IMR-90 (cell line): ENCODE results near the gene ZNFX1. TPM values are rescaled to one million over a fixed set of nuclear protein-coding genes. Genes with fewer than 3 reads are reported as not detected.

ENCODE experiments used
- ATAC-seq: fragments of 200-7000 bp; cut with Tn5 transposase; 2 replicates; pipeline ENCODE4 v1.9.1; 2020; ENCODE audit warnings: low read depth, mild to moderate bottlenecking, moderate library complexity
- BruUV-seq: library from RNA; stranded (reverse); fragments of 400-500 nt; replicated peaks from 2 replicates; lab custom pipeline; 2021; lab: Mats Ljungman, UMichigan
- CTCF ChIA-PET: fragments of 300-600 bp; formaldehyde crosslinking; extraction: SDS; loops from one replicate; lab custom pipeline; 2021; ENCODE audit warnings: antibody characterized with exemption; lab: Yijun Ruan, JAX
- POLR2A ChIA-PET: fragments of 300-600 bp; sonication (Branson Sonifier 250); formaldehyde crosslinking; loops from one replicate; lab custom pipeline; 2022; ENCODE audit warnings: antibody characterized with exemption; ENCODE audit not compliant: unreplicated experiment; lab: Charles Lee
- DNase-seq: peaks from one replicate; pipeline ENCODE4 v3.0.0; 2013
- H2AFZ ChIP-seq: replicated peaks from 2 replicates; pipeline ENCODE3; 2013; ENCODE audit warnings: low read length, mild to moderate bottlenecking; ENCODE audit not compliant: poor library complexity
- H2AK5ac ChIP-seq: 2 replicates; pipeline ENCODE4 v1.6.1; 2013; ENCODE audit warnings: low read depth, low read length, inconsistent platforms
- H2AK9ac ChIP-seq: replicated peaks from 2 replicates; pipeline ENCODE3; 2013; ENCODE audit warnings: mild to moderate bottlenecking, low read depth, low read length, moderate library complexity; ENCODE audit not compliant: poor library complexity
- H2BK120ac ChIP-seq: 2 replicates; pipeline ENCODE4 v1.6.1; 2013; ENCODE audit warnings: low read depth, low read length, inconsistent platforms
- H2BK15ac ChIP-seq: 3 replicates; pipeline ENCODE4 v1.6.1; 2013; ENCODE audit warnings: low read depth, low read length, inconsistent platforms
- H2BK20ac ChIP-seq: 2 replicates; pipeline ENCODE4 v1.6.1; 2013; ENCODE audit warnings: low read depth, mild to moderate bottlenecking, inconsistent platforms, low read length, moderate library complexity
- H2BK5ac ChIP-seq: 2 replicates; pipeline ENCODE4 v1.6.1; 2013; ENCODE audit warnings: mild to moderate bottlenecking, low read depth, low read length, inconsistent platforms; ENCODE audit not compliant: poor library complexity, severe bottlenecking
- H3K14ac ChIP-seq: replicated peaks from 2 replicates; pipeline ENCODE4 v1.6.1; 2013; ENCODE audit warnings: low read depth, low read length, inconsistent platforms
- H3K18ac ChIP-seq: 2 replicates; pipeline ENCODE4 v1.6.1; 2013; ENCODE audit warnings: low read depth, low read length, control low read depth
- H3K23ac ChIP-seq: 2 replicates; pipeline ENCODE4 v1.6.1; 2013; ENCODE audit warnings: low read depth, low read length, inconsistent platforms
- H3K27ac ChIP-seq: 2 replicates; pipeline ENCODE4 v1.5.1; 2013; ENCODE audit warnings: mild to moderate bottlenecking, control low read depth, low read length; ENCODE audit not compliant: insufficient read depth
- H3K27me3 ChIP-seq: 2 replicates; pipeline ENCODE4 v1.6.1; 2013; ENCODE audit warnings: low read length; ENCODE audit not compliant: control insufficient read depth, insufficient read depth
- H3K36me3 ChIP-seq: 2 replicates; pipeline ENCODE4 v1.6.1; 2013; ENCODE audit warnings: low read length, mixed read lengths; ENCODE audit not compliant: control insufficient read depth, insufficient read depth
- H3K4ac ChIP-seq: 2 replicates; pipeline ENCODE4 v1.6.1; 2013; ENCODE audit warnings: low read depth, low read length, inconsistent platforms
- H3K4me1 ChIP-seq: 2 replicates; pipeline ENCODE4 v1.6.1; 2013; ENCODE audit warnings: low read length, mixed read lengths; ENCODE audit not compliant: control insufficient read depth, insufficient read depth
- H3K4me2 ChIP-seq: 2 replicates; pipeline ENCODE4 v1.6.1; 2013; ENCODE audit warnings: low read depth, mild to moderate bottlenecking, control low read depth, low read length, moderate library complexity
- H3K4me3 ChIP-seq: 2 replicates; pipeline ENCODE4 v1.5.1; 2013; ENCODE audit warnings: low read depth, mild to moderate bottlenecking, control low read depth, low read length, moderate library complexity; ENCODE audit not compliant: insufficient read depth
- H3K56ac ChIP-seq: 2 replicates; pipeline ENCODE4 v1.6.1; 2013; ENCODE audit warnings: low read length, inconsistent platforms; ENCODE audit not compliant: insufficient read depth; ENCODE audit errors: extremely low read depth
- H3K79me1 ChIP-seq, 2 experiments: 2 replicates each; pipeline ENCODE4 v1.6.1; 2013; ENCODE audit warnings: low read length in 2 of 2, inconsistent platforms in 1 of 2, low read depth in 1 of 2
- H3K9ac ChIP-seq: 2 replicates; pipeline ENCODE4 v1.6.1; 2013; ENCODE audit warnings: low read depth, low read length, control low read depth
- H3K9me1 ChIP-seq: 2 replicates; pipeline ENCODE4 v1.6.1; 2013; ENCODE audit warnings: low read length, inconsistent platforms; ENCODE audit not compliant: insufficient read depth
- H3K9me3 ChIP-seq: 2 replicates; pipeline ENCODE4 v1.6.1; 2013; ENCODE audit warnings: low read length; ENCODE audit not compliant: control insufficient read depth, insufficient read depth
- H4K20me1 ChIP-seq: 2 replicates; pipeline ENCODE4 v1.6.1; 2013; ENCODE audit warnings: low read length, inconsistent platforms; ENCODE audit not compliant: insufficient read depth
- H4K5ac ChIP-seq: 2 replicates; pipeline ENCODE4 v1.6.1; 2013; ENCODE audit warnings: mild to moderate bottlenecking, low read depth, low read length, control low read depth
- H4K8ac ChIP-seq, 2 experiments: 2 replicates each; pipeline ENCODE4 v1.6.1; 2013; ENCODE audit warnings: low read depth in 2 of 2, low read length in 2 of 2, control low read depth in 1 of 2, inconsistent platforms in 1 of 2
- H4K91ac ChIP-seq: 2 replicates; pipeline ENCODE4 v1.6.1; 2013; ENCODE audit warnings: low read depth, low read length, inconsistent platforms; ENCODE audit not compliant: insufficient read depth
- CHD1 ChIP-seq: IDR thresholded peaks from 2 replicates; pipeline ENCODE4 v1.6.1; 2012; ENCODE audit warnings: low read depth, low read length, improper control_type of control experiment
- MAFK ChIP-seq: IDR thresholded peaks from 2 replicates; pipeline ENCODE4 v1.6.1; 2012; ENCODE audit warnings: low read depth, low read length, improper control_type of control experiment
- WGBS, 2 experiments: methylation state at CpG; one replicate each; pipeline versions ENCODE4 v1.1.5 to v1.1.7; 2013; ENCODE audit warnings: missing lambda C conversion rate in 2 of 2; ENCODE audit not compliant: insufficient read length in 1 of 2; ENCODE audit errors: extremely low coverage in 2 of 2; 5-methylcytosine and 5-hydroxymethylcytosine counted together
- dilution Hi-C: fragments of 300-500 bp; cut with HindIII; formaldehyde crosslinking; loops from one replicate; pipeline ENCODE4 v1.14.3; 2018; ENCODE audit warnings: low sequenced_read_pairs; ENCODE audit not compliant: unreplicated experiment
- in situ Hi-C: fragments of 300-500 bp; cut with MboI; formaldehyde crosslinking; loops from 3 replicates; pipeline ENCODE4 v1.14.3; 2019; ENCODE audit warnings: low sequenced_read_pairs, inconsistent platforms, mixed read lengths
- intact Hi-C: fragments of 100-400 bp; cut with micrococcal nuclease; formaldehyde crosslinking; loops from 2 replicates; pipeline ENCODE4 v1.10.0; 2022
- polyA plus RNA-seq, 3 experiments: library from polyadenylated mRNA; depleted of rRNA; stranded (reverse); fragments of >200 nt; gene quantifications; 2 replicates each; pipeline ENCODE4 v1.2.3, GENCODE V29; 2012; ENCODE audit warnings: low replicate concordance in 1 of 3
- total RNA-seq: library from RNA; depleted of rRNA; stranded (reverse); fragments of >200 nt; gene quantifications from 2 replicates; pipeline ENCODE4 v1.2.3, GENCODE V29; 2012

The ZNFX1 gene
- total and polyA plus RNA-seq, 2 of the 4 experiments (the other 2 are of a cell fraction) = 10.9 to 60.9 TPM

- Histone ChIP-seq H3K9me1 (peaks cover 11% of the 10 kb centered on the region), H3K23ac (peak overlapping the region; percentile 73), H2BK15ac (no peak overlapping the region), H3K36me3 (peaks cover 63% of the 10 kb centered on the region), H3K27ac (no peak overlapping the region), H3K9me3 (peaks cover 12% of the 10 kb centered on the region; the same call in 1 of the 2 replicates), H4K8ac (0 out of 4 replicates have a peak overlapping the region, but pooled peaks of 1 of the 2 experiments have one; percentile 3), H4K5ac (no peak overlapping the region), H3K4ac (no peak overlapping the region), H3K4me1 (peaks cover 9% of the 10 kb centered on the region), H2BK5ac (peak overlapping the region; percentile 2), H3K4me2 (peak overlapping the region; percentile 73), H4K20me1 (peaks cover 84% of the 10 kb centered on the region), H2AK5ac (no peak overlapping the region), H2BK20ac (no peak overlapping the region), H3K56ac (no peak overlapping the region), H3K9ac (peak overlapping the region; percentile 10; the same call in 1 of the 2 replicates), H3K18ac (no peak overlapping the region), H3K14ac (peak overlapping the region; percentile 65; the same call in 1 of the 2 replicates), H3K4me3 (peak overlapping the region; percentile 53), H3K79me1 (peaks cover 29 to 76% of the 10 kb centered on the region in 2 experiments), H3K27me3 (no peaks in the 10 kb centered on the region), H4K91ac (no peak overlapping the region), H2AFZ (no peak overlapping the region), H2BK120ac (no peak overlapping the region), H2AK9ac (no peak overlapping the region)
- DNase-seq (no peak), ATAC-seq (no peak)
- POLR2A ChIA-PET = no interaction called here
- dilution Hi-C loops (no loop called here), in situ Hi-C loops (no loop called here), intact Hi-C loops (no loop called here)
- TF ChIP-seq MAFK (peak; percentile 85), CHD1 (no peak)
- no TSS peak for BruUV-seq
- CTCF ChIA-PET = no interaction called here
- 50% methylated on average over 2 of the region's 7 CpGs; no CpG with 5 or more reads in 1 of the 2 experiments for WGBS, 2 experiments
Measured at GRCh38 chr20:49279677-49280462, 2.0 kb upstream of the ZNFX1 start.
